Activated naive CD4-positive, alpha-beta T cell treated with Interleukin-2 at 50 U/mL for 16 hours (primary cell): ENCODE data around the gene SFXN5.
"Not testable (repeated sequence)": the region's sequence is repeated elsewhere in the genome, so short reads cannot be mapped to it uniquely, and the experiment has no call there.

ENCODE experiments used
- DNase-seq: peaks from one replicate; pipeline ENCODE4 v3.0.0-alpha.2; 2020

The SFXN5 gene

DNA sequence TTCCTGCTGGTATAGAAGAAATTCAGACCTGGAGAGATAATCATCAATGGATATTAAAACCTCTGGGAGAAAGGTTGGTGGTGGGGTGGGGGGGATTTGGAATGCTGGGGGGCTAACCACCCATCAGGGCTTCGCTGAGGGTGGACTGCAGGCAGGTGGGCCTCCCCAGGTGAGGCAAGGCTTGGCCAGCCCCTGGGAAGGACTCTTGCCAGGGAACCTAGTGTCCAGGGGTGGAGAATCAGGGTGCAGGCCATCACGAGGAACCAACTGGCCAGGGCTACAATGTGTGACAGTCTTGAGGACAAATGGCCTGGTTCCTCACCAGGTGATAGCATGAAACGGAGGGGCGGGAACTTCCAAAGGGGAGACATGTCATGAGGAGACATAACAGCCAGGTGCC is 29.4 kb upstream of the SFXN5 start:
- DNase-seq, result no peak

DNA sequence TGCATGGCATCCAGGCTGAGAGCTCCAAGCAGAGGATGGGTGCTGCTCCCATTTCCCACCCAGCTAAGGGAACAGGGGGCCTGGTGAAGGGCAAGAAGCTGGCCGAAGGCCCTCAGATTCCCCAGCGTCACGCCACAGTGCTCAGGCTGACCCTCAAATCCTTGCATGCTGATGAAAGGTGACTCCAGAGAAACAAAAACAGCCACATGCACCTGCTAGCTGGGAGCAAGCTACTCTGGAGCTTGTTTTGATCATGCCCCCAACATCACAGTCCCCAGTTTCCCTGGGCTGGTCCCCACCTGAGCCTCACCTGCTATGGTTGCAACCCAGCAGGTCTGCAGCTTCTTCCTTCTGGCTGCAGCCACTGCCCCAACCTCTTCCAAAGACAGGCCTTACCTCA is 28.0 kb upstream of the SFXN5 start:
- DNase-seq, result no peak

DNA sequence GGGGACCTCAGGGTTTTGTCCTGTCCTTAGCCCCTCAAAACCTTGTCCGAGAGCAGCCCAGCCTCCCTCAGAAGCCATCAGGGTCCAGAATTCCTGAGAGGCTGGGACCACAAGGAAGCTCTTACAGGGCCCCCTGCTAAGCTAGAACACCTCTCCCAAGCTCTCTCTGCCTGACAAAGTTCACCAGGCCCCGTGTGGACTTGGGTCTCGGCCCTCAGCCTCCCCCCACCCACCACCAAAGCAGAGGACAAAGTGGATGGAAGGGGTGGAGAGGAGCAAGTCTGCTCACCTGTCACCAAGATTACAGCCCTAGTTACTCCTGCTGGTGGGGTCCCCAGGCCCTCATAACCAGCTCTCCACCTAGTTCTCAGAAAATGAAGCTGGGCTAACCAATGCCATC is 24.4 kb upstream of the SFXN5 start:
- no peak for DNase-seq

DNA sequence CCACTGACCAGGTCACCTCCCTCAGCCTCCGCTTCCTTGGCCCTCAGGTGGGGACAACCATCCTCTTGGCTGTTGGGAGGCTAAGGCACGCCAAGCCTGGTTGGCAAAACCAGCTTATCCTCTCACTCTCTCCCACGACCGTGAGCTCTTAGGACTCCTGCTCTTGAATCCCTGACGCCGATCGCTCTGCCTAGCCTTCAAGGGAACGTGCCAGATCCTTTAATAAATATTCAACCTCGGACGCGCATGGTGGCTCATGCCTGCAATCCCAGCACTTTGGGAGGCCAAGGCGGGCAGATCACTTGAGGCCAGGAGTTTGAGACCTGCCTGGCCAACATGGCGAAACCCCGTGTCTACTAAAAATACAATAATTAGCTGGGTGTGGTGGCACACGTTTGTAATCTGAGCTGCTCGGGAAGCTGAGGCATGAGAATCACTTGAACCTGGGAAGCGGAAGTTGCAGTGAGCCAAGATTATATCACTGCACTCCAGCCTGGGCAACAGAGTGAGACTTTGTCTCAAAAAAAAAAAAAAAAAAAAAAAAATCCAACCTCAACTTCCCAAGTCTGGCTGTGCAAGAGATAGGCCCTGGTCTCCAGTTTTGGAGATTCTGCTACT is 22.2 kb upstream of the SFXN5 start:
- DNase-seq, result not testable (repeated sequence)

DNA sequence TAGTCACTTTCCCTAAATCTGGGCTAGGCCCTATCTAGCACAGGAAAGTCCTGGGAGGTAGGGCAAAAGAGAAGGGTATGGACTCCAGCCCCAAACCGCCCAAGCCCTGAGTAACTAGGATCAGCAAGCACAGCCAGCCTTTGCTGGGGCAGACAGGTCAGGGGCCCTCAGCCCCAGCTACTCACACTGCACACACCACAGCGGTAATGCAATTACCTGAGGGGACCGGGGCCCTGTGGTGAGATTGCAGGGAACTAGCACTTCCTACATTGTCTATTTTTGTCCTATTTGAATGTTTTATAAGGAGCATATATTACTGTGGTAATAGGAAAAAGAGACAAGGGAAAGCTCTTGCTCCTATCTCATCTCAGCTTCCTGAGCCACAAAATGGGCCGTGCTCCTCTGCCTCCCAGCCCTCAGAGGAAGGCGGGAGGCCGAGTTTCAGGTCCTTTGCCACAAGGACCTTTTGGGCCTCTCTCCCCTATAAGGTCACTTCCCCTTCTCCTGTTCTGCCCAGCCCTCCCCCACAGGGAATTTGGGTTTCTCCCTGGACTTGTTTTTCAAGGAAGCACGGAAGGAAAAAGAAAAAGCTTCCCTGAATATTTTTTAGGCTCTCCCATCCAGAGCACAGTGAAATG is 20.8 kb upstream of the SFXN5 start:
- no peak for DNase-seq

DNA sequence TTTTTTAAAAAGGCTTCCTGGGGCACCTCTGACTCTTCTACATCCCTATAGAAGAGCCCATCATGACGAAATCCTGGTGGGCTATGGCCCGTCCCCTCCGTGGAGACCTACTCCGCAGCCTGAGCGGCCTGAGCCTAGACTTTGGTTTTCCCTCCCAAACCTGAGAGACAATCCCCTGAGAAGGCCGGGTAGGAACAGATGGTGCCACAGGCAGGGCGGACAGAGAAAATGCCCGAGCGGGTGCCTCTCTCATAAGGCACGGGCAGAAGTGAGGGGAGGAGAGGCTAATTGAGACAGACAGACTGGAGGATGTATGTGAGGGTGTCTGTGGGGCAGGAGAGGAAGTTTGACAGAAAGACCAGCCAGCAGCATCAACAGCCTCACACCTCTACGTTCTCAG is 20.2 kb upstream of the SFXN5 start:
- DNase-seq, result no peak

DNA sequence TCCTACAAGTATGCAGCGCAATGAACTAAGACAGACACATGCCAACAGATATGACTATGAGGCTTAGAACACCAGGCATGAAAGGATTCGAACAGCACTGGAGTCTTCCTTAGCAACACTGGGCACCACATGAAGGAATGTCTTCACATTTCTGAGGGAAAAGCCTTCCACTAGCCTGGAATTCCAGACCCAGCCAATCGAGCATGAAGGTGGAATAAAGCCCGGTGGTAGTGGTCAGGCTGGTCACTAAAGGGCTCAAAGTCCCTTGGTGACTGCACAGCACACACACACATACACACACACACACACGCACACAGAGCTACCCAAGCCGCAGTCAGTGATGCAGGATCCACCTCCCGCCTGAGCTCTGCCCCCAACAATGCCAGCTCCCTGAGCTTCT is 19.7 kb upstream of the SFXN5 start:
- DNase-seq, result no peak

DNA sequence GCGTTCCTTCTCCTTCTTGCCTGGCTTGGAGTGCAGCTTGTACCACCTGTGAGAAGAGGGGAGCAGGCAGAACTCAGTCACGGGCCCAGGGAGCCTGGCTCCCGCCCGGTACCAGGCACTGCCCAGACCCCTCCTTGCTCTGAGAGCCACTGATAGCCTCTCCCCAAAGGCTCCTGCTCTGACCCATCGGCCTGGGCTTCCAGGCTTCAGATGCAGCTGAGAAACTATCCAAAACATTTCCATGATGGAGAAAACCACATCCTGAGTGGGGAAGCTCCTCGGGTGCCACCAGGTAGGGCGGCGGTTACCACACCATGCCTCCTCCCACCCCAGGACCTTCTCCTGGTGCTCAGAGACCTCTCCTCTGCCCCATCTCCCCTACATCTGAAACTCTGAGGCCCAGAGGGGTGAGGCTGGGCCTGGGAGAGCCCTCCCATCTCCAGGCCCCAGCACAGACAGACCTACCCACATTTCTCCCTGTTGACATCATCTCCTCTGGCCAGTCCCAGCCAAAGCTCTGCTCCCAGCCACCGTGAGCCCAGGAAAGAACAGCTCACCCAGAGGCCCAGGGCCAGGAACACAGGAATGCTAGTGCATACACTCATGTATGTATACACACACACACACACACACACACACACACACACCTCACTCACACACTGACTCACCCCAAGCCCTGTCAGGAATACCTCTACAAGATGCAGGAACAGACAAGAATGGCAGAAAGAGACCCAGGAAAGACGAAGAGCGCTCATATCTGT is 17.9 kb upstream of the SFXN5 start:
- DNase-seq, result no peak

DNA sequence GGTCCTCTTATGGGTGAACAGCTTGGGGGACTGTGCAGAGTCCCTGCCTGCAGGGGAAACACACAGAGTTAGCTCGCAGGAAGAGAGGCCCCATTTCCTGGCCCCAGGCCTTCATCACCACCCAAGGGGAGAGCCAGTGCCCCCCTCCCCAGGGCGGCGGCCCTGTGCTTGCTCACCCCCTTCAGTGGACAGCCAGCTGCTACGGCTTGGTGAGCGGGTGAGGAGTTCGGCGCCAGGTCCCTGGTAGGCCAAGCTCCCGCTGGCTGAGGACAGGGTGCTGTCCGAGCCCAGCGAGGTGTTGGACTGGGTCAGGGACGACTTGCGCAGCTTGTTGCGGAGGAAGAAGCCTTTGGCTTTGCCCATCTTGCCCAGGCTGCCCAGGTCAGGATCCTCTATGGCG is 17.2 kb upstream of the SFXN5 start:
- no peak for DNase-seq

DNA sequence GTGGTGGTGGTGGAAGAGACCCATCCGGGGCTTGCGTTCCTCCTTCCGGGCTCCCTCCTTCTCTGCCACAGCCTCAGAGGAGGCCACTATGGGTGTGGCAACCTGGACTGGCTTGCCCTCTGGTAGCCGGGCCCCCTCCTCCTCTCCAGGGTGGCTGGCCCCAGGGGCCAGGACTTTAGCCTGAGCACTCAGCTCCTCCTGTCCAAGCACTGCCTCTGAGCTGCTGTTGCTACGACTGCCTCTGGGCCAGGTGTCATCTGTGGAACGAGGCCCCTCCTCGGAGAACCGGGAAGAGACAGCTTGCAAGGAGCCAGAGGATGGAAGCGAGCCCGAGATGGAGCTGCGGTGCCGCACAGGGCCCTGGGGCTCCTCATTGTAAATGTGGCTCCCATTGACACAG is 16.7 kb upstream of the SFXN5 start:
- DNase-seq, result no peak

DNA sequence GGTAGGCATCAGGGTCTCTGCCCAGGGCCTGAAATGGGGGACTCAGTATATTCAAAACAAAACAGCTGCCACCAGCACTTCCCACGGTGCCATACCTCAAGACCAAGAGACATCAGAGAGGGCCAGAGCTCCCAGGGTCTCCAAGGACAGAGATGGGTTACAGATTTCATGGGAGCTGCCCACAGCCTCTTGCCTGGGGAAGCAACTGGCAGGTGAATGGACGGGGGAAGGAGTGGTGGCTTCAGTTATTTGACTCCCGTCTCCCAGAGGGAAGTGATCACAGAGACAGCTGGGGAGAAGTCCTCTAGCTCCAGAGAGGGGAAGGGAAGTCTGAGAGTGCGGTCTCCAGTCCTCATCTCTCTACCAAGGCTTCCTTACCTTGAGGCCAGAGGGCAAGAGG is 15.8 kb upstream of the SFXN5 start:
- DNase-seq, result no peak

DNA sequence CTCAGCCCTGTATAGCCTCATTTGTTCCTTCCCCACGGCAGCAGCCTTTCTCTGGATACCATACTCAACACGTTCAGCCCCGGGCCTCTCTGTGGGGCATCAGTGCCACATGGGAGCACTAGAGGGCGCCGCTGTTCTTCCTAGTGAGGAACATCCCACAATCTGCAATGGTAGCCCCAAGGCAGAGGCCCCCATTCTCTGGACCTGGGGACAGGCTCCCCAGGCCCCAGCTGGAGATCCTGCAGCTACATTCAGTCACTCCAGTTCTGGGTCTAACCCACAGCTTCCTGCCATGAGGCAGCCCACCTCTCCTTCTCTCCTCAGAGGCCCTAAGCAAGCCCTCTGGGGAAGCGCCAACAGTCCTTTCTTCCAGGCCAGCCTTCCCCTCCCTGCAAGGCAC is 14.2 kb upstream of the SFXN5 start:
- peak; percentile 85 for DNase-seq

DNA sequence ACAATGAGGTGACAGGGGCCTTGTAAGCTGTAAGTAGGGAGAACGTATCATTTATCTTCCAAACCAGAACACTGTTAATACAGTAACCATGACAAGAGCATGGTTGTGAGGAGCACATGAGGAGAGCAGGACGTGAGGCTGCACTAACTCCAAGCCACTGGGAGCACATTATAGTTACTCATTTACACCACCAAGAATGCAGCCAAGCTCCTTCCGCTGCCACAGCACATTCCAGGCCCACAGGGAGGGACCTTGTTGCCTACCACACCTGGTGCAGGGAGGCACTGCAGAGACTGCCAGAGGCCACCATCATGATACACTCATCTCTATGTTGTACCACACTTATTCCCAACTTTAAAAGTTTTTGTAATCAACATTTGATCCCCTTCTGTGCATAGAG is 13.5 kb upstream of the SFXN5 start:
- no peak for DNase-seq

DNA sequence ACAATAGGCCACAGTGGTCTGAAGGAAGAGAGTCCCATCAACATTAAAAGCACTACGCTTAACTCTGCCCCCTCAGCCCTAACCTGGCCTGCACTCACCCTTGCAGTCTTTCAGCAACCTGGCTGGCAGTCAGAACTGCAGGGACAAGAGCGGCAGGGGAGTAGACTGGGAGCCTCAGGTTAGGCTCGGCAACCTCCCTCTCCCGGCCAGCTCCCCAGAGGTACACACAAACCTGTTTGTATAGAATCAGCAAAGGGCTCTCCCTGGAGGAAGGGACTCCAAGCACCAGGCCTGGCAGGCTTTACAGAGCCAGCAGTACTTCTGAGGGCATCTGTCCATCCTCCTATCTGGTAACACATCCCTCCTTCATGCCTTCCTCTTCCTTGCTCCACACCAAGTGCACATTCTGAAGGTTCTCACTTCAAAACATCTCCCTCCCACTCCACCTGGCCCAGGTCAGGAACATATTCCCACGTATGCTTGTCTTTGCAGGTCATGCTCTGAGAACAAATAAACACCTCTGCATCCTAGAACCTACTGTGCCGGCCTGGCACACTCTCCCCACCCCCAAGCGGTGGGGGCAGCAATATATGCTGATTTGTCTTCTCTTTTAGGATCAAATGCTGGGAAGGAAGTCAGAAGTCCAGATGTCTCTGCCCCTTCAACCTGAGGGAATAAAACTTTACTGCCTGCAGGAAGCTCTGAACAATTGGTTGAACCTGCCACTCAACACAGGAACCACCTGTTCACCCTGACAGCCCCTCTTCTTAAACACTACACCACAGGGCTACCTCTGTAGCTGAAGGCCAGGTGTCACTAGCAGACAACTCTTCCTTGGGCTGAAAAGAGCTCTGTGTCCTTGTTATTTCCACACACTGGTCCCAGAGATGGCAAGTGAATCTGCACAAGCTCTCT is 12.6 kb upstream of the SFXN5 start:
- DNase-seq, result no peak

DNA sequence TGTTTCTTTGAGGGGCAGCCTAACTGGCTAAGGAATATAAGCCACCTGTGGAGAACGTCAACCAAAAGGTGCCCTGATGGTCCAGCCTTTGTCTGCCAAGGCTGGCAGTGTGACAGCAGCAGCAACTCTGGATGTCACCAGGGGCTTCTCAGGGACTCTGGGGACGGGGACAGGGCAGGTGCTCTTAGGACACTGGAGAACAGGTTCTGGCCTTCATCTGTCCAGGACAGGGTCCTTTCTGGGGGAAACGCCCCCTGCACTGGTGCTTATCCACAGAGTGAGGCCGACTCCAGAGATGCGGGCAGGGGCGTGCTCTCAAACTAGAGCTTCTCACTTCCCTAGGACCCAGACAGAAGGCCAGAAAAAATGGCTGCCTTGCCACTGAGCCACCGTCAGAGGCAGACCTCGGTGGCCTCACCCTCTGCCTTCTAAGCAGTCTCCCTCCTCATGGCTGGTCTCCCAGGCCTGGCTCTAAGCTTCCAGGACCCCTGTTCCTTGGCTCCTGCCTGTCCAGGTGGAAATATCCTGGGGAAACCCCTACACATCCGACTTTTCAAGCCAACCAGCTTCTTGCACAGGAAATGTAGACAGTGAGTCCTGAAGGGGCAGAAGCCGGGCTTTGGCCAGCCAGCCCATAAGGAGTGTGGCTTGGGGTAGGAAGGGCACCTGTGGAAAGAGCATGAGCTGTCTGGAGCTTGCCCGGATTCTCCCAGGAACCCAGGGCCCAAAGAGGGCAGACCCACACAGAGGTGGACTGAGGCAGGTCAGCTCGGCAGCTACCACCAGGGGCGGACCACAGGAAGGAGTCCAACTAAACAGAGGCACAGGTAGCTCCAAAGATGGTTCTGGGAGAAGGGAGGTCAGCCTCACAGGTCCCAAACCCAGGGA is 11.3 kb upstream of the SFXN5 start:
- no peak for DNase-seq

DNA sequence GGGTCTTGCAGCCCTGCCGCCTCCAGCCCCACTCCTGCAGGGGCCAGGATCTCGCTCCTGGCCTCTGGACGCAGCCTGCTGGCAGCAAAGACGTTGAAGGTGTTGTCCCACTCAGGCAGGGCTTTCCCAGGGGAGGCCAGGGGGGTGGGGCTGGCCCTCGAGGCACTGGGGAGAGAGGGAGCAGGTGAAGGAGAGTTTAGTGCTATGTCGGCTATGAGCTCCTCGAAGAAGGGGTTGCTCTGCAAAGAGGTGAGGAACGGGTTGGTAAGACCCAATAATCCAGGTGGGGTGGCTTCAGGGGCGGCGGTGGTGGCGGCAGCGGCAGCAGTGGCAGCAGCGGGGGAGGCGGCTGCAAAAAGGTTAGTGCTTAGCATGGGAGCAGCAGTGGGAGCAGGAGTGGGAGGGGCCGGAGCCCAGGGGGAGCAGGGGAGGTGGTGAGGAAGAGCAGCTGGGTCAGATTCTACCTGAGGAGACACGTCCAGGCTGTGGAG is 9.7 kb upstream of the SFXN5 start:
- no peak for DNase-seq

DNA sequence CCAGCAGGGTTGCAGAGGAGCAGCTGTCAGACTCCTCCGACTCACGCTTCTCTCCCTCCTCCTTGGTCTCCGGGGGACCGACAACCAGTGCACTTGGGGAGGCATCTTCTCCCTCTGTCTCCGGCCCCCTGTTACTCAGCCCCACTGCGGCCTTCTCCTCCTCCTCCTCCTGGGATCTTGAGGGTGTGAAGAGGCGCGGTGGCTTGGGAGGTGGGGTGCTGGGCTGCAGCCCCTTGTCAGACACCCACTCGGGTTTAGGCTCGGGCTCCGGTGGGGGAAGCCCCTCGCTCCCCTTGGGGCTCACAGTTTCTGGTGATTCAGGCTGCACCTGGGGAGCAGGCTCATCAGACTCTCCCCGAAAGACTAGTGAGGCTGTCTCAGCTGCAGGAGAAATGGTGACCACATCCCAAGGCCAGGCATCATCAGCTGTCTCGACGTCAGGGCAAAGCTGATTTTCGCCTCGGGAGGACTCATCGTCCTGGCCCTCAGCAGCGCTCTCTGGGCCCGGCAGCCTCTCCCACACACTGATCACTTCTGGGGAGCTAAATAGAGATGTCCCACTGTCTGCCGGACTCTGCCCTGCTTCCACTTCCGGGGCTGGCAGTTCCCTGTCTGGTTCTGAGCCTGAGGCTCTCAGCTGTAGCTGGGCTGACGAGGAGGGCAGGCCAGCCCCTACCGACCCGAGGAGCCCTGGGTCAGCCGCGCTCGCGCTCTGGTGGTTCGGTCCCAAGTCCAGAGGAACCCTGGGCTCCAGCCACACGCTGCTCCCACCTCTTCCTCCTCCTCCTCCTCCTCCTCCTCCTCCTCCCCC is 9.0 kb upstream of the SFXN5 start:
- no peak for DNase-seq

DNA sequence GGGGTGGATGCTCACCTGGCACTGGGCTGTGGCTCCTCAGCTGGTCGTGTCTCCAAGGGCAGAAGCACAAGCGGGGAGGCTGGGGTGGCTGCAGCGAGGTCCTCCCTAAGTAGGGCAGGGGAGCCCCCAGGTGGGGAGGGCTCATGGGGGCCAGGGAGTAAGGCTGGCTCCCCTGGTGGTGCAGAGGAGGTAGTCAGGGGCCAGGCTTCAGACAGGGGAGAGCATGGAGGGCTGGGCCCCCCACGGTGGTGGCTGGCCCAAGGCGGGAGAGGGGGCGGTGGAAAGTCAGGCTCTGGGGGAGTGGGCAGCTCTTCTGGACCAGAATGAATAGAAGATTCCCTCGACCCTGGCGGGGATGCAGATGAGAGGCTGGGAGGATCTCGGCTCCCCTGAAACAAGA is 8.1 kb upstream of the SFXN5 start:
- DNase-seq, result no peak

DNA sequence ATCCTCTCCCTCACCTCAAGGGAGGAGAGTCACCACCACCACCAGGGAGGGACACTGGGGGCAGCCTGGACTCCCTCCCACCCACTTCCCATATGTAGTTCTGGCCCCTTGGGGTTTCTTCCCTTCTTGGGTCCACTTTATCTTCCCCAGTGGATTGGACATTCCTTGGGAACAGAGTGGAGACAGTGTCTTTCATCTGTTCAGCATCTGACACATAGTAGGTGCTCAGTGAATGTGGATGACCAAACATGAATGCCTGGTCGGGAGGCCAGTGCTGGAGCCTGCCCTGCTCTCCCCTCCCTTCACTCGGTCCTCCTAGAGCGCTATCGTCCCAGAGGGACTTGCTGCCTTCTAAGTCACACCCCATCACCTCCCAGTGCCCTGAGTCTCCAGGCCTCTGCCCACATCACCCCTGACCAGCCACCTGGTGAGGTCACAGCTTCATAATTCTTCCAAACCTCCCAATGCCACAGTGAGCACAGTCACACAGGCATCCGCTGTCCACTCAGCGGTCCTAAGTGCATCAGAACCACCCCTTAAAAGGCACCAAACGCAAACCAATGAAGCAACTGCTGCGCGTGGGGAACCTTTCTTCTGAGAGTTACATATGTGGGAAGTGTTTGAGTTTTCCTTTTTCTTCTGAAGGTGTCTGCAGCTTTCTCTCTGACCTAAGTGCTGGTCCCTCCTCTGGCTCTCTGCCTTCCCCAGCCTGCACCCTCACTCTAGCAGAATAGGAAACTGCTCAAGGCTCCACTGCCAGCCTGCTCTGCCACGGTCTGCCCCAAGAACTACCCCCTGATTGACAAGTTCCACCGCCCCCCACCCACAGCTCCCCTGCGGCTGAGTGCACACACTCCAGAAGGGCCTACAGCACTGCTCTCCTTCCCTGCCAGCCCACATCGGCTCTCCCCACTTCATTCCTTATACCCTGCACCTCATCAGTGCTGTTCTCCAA is 7.2 kb upstream of the SFXN5 start:
- no peak for DNase-seq

DNA sequence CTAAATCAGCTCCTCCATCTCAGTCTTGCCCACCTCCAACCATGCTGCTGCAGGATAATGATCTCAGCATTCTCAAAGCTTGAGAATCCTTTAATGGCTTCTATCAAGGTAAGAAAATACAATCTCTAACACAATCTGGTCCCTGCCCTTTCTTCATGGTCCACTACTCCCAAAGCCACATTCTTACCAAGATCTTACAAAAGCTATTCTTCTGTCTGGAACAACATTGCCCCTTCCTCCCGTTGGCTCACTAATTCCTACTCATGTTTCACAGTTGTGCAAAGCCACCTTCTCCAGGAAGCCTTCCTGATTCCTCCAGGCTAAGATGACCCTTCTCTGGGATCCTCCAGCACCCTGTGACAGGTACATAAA is 5.9 kb upstream of the SFXN5 start:
- no peak for DNase-seq
